NCI-H510A (cell line): ENCODE data around the gene MAST4.

Experiments used
- DNase-seq: peaks from one replicate; lab custom pipeline; 2025; lab: John Stamatoyannopoulos, UW

The MAST4 gene

GRCh38 chr5:67045816-67046740, 449.9 kb downstream of the MAST4 start:
- no peak for DNase-seq

DNA sequence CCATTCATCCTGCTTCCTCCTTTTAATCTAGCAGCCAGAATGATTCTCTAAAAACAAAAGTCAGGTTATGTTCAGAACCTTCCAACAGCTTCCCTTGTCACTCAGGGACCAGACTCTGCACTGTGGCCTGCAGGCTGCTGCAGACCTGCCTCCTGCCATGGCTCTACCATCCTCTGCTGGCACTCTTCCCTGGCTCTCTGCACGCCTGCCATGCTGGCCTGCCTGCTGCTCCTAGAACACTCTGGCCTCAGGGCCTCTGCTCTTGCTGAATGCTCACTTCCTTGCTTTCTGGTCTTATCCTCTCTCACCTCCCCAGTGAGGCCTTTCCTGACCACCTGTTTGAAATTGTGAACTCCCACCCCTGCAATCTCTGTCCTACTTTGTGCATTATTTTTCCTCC, 451.0 kb downstream of the MAST4 start:
- DNase-seq, result no peak

- DNase-seq, result no peak
These were observed 451.4 kb downstream of the MAST4 start for GRCh38 chr5:67047616-67048015.

DNA sequence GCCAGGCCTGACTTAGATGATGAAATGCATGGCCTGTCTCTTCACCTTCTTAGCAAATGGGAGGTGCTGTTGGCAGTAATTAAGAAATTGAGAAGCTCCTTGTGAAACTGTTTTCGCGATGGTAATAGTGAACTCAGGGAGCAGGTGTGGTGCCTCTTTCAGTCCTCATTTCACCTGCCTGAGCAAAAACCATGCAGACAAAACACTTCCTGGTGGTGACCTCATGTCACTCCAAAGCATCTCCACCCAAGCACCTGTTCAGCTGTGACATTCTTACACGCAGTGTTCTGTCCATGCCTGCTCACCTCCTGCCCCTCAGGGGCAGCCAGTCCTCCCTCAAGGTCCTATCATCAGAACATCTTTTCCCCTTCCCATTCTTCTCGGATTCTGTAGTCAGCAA, 453.9 kb downstream of the MAST4 start:
- DNase-seq, result peak; percentile 25

GRCh38 chr5:67050635-67051034, 454.4 kb downstream of the MAST4 start:
- no peak for DNase-seq

DNA sequence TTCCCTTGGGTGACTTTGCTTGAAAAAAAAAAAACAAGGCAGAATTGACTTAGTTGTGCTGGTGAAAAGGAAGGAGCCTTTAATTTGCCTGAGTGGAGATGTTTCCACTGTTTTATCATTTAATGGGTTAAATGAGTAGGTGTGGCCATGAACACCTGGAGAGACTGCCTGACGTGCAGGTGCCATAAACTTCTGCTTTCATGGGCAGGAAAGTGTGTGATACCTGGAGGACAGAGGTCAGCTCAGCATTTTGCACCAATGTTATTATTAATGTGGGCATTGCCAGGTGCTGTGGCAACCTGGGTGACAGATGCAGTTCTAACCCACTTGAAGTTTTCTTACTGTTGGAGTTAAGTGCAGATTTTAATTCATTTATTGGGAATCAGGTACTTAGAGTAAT, 455.0 kb downstream of the MAST4 start:
- DNase-seq, result peak; percentile 21

DNA sequence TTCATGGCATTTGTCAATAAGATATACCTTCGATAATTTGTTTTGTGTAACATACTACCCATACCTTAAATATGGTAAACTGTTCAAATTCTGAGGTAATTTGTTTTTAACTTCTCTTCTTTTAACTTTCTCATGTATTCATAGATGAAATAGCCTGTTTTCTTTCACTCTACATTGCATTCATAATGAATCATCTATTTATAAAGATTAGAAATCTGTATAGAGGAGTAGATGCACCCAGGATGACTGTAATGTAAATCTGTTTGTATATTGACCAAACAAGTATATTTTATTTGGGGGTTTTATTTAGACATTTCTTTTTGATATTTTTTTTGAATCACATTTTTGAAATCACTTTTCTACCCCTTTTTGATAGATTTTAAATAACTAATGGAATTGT, 455.8 kb downstream of the MAST4 start:
- no peak for DNase-seq

GRCh38 chr5:67053229-67053628, 457.0 kb downstream of the MAST4 start:
- DNase-seq, result no peak

DNA sequence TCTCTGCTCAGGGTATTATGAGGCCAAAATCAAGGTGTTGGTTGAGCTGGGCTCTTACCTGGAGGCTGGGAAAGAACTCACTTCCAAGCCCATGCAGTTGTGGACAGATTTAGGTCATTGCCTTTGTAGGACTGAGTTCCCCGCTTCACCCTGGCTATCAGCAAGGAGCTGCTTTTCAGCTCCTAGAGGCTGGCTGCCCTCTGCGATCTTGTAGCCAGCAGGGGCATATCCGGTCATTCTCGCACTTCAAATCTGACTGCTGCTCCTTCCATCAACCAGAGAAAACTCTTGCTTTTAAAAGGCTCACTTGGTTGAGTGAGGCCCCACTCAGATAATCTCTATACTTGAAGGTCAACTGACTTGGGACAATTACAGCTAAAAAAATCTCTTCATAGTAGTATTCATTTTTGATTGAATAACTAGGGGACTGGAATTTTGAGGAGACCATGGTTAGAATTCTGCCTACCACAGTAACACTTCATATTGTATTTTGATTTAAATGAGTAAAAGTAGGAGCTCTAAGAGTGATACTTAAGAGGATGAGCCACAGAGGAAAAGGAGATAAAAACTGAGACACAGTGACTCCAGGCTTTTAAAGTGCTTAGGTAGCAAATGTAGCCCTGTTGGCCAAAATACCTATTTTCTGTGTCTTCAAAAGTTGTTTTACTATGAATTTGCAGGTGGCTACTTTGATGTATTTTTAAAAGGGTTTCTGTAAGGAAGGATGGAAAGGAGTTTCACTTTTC, 463.0 kb downstream of the MAST4 start:
- DNase-seq, result no peak

DNA sequence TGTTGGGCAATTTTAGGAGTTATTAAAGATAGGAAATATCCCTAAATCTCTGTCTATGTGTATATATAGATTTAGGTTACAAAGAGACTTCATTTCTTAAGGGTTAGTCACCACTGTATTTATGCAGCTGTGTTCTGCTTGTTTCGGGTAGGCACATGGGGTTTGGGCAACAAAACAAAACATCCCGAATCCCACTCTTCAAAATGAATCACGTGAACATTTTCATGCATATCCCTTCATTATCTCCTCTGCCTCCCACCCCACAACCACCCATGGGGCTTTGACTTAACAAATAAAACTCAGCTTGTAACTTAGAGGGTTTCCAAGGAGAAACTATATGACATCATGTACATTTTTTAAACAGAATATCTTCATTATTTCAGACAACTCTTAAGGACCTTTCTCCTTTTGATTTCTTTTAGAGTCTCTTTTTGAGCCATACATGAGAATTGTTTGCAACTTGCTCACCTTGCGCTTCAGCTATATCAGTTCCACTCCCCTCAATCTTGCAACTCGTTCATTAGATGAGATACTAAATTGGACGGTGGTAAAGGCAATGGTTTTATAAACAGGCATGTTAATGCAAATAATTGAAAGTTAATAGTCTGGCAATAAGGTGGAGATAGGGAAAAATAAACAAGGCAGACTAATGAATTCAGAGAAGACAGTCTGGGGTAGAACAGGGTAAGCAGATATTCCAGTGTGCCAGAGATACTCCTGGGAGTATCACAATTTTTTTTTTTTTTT, 463.7 kb downstream of the MAST4 start:
- DNase-seq, result no peak

DNA sequence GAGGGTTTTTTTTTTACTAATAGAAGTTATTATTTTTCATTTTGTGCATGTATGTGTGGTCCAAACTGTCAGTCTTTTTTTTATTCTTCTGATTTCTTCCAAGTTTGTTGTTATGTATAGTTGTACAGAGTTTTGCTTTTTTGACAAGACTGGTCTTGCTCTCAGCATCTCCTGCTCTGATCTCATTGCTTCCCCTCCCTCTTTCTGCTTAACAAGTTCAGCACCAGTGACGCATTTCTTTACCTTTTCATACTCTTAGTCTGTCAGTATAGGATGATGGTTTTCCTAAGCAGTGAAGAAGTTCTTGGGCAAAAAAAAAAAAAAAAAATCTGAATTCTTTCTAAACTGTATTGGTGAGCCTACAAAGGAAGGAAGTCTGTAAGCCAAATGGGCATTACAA, 465.3 kb downstream of the MAST4 start:
- DNase-seq, result no peak

DNA sequence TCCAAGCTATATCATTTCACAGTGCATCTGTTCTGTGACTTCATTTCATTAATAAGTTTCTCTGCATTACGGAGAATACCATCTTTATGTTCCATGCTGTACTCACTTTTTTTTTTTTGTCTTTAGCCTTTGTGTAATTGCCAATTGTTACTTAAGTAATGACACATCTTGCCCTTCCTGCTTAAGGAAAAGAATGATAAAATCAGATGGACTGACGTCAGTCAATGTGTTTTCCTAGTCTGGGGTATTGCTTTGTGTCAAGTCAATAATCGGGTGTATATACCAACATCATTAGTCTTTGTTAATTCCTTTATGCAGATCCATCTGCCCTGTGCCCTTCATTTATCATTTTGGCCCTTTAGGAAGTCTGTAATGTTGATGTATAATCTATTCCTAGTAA, 466.9 kb downstream of the MAST4 start:
- no peak for DNase-seq

DNA sequence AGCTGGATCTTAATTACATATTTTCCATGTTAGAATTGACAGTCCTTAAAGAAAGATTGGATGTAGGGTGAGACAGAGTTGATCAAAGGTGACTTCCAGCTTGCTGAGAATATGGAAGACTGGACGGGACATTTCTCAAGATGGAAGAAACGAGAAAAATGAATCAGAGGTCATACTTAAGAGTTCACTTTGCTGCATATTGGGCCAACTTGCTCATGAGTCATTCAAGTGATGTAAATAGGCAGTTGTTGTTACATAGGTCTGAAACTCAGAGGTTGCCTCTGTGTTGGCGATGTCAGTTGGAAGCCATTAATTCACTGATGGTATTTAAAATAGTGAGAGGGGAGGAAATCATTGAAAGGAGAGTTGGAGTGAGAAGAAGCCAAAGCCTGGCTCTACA, 467.6 kb downstream of the MAST4 start:
- no peak for DNase-seq

- no peak for DNase-seq
These were observed 469.0 kb downstream of the MAST4 start for GRCh38 chr5:67065237-67065636.

GRCh38 chr5:67065696-67066095, 469.5 kb downstream of the MAST4 start:
- DNase-seq, result no peak

DNA sequence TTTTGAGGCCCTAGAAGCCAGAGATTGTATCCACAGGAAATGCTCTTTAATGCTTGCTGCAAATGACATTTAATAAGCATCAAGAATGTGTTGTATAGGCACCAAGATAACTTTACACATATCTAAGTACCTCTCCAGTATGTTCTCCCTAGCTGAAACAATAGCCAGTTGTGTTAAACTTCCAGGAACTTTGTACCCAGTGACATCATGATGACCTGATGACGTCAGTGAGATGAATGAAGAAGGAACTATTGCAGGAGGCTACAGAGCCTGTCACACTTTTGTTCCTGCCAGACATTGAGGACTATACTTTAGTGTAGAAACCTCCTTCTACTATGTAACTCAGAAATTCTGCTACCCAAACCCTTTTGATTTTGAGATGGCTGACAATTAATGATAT, 470.6 kb downstream of the MAST4 start:
- no peak for DNase-seq

- no peak for DNase-seq
These were observed 477.0 kb downstream of the MAST4 start for GRCh38 chr5:67073045-67073680.

DNA sequence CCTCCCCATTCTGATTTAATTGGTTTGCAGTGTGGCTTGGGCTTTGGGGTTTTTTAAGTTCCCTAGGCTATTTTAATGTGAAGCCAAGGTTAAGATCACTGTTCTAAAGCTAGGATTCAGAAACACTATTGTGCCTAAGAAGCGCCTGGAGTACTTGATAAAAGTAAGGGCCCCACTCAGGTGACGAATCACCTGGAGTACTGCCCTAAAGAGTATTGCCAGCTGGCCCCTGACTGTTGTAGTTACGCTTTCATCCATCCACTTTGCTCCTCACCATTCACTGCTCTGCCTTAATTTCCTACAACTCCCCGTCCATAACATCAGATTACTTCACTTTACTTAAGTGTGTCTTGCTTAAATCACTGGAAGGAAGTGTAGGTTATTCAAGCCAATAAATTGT, 481.1 kb downstream of the MAST4 start:
- no peak for DNase-seq

DNA sequence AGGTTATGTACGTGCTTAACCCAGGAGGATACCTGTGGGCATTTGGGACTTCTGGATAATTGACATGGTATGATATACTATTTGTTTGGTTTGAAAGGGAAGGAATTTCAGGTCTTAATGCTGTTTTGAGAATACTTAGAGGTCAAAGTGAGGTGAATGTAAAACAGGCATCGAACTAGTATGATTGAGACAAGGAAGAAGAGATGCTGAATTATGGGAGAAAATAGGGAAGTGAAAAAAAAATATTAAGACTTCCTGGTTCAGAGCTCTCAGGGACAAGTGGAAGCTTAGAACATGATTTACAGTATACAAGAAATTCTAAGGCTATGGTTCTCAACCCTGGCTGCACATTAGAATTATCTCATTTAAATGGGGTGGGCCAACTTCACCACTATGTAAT, 485.1 kb downstream of the MAST4 start:
- no peak for DNase-seq

DNA sequence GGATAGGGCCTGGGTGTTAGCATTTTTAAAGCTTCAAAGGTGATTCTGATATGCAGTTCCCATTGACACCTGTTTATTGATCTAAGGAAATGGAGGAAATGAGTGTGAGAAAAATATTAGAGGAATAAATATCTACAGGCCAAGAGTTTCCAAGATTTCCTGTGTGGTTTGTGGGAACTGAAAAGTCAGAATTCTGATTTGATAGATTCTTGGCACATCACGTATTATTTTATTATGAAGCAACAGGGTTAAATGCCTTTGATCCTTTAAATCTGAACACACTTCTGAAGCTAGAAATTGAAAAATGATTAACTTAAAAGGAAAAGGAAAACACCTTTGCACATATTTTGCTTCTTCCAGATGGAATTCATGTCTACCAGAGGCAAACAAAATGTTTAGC, 486.7 kb downstream of the MAST4 start:
- no peak for DNase-seq

GRCh38 chr5:67085616-67086015, 489.4 kb downstream of the MAST4 start:
- peak; percentile 4 for DNase-seq

- peak; percentile 3 for DNase-seq
These were observed 493.1 kb downstream of the MAST4 start for GRCh38 chr5:67089200-67089725.
